ENCODE results near the gene LRCH3. TPM values are rescaled to one million over a fixed set of nuclear protein-coding genes. Genes with fewer than 3 reads are reported as not detected.
"Not testable (repeated sequence)": the region's sequence is repeated elsewhere in the genome, so short reads cannot be mapped to it uniquely, and the experiment has no call there.

LRCH3 gene
- total and polyA plus RNA-seq, 2 experiments from 2014 or later: 20.9 to 24.1 TPM

DNA sequence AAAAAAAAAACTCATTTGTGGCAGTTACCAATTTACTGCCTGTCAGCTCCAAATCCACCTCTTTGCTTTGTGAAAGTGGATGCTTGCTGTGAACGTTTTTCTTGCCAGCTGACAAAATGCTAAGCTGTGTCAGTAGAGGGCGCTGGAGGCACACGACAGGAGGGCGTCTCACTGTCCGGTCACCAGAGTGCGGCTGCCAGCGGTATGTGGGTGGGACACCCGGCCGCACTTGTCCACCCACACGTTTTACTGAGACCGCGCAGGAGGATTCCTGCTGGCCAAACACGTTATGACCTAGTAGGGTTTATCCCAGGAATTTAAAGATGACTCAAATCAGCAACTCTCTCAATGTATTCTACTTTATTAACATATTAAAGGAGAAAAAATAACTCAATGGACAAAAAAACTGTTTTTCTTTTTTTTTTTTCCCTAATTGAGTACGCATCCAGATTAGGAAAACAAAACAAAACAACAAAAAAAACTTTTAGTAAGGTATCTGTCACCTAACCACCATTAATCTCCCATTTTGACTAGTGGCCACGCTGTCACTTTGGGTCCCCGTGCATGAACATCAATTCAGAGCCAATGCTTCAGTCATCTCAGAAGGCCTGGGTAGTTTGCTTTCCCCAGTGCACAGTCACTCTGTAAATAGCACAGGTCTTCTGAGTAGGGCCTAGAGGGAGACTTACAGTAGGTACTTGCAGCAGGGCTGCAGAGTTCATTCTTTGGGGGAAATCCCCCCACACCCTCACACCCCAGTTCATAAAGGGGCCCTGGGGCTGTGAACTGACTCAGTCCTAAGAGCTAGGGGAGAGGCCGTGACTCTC, 115.2 kb downstream of the LRCH3 start:
- peak; percentile 98 for DNase-seq
- TF ChIP-seq EZH2 (IDR thresholded peaks at IDR 0.05; ENCODE audit: insufficient read depth, poor library complexity, severe bottlenecking) (no peak), EZH2phosphoT487 (IDR thresholded peaks at IDR 0.05; ENCODE audit: insufficient read depth, low read depth) (no peak)
- no peaks in the 10 kb centered on the region for H4K20me1 ChIP-seq (ENCODE audit: insufficient read depth)
- H3K9me3 ChIP-seq (ENCODE audit: low read depth): no peaks in the 10 kb centered on the region
- in situ Hi-C loops (cut with MboI): no loop called here
- H3K9me2 ChIP-seq (ENCODE audit: insufficient read depth): no peaks in the 10 kb centered on the region
- no peak overlapping the region for H3K4me3 ChIP-seq
- H3K4me2 ChIP-seq (ENCODE audit: unreplicated experiment): peak overlapping the region; percentile 56
- peaks cover 44% of the 10 kb centered on the region for H3F3A ChIP-seq (ENCODE audit: insufficient read depth)
- H2AFZ ChIP-seq: no peak overlapping the region; the same call in 1 of the 2 replicates
- peaks cover 26% of the 10 kb centered on the region for H3K4me1 ChIP-seq (ENCODE audit: insufficient read depth)
- no peaks in the 10 kb centered on the region for H3K79me2 ChIP-seq (ENCODE audit: insufficient read depth)
- no peaks in the 10 kb centered on the region for H3K27me3 ChIP-seq (replicated peaks; ENCODE audit: insufficient read depth)
- peak overlapping the region; percentile 67 for H3K27ac ChIP-seq
- H3K36me3 ChIP-seq (ENCODE audit: low read depth): no peaks in the 10 kb centered on the region
- 9% methylated on average over 17 of the region's 17 CpGs for WGBS, 2 experiments (ENCODE audit: low coverage in 1 of 2, low lambda C conversion rate in 2 of 2, missing lambda C conversion rate in 2 of 2)
- peak overlapping the region; percentile 45 for H3K9ac ChIP-seq

DNA sequence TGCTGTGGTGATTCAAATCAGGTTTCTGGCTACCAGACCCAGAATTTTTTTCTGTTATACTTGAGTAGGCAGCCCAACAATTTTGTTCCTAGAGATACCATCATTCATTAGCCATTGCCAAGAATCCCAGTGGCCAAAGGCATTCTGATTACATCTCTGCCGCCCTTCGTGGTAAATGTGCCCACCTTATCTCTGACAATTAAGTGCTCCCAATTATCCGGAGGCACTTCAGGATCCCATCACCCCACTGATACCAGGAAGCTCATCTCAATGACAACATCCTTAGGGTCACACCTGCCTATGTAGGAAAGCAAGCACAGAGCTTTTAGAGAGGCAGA, 115.8 kb downstream of the LRCH3 start:
- peak; percentile 77 for DNase-seq
- Histone ChIP-seq H3K9ac (no peak overlapping the region), H3K27ac (peak overlapping the region; percentile 67; the same call in 1 of the 2 replicates)

DNA sequence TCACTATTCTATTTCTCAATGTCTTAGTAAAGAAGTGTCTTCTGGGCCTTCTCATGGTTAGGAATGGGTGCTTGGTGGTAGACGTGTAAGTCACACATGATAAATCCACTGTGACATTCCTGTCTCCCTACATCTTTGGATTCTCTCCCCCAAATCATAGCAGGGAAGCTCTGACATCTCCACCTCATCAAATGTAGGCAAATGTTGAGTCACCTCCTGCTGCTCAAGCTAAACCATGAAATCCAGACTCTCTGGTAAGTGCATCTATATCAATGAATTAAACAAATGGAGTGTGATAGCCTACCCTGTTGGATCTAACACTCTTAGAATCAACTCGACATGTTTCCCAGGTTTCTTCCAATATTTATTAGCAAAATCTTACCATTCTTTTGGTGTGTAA, 116.1 kb downstream of the LRCH3 start:
- H3F3A ChIP-seq (ENCODE audit: insufficient read depth): peaks cover 44% of the 10 kb centered on the region
- H3K27me3 ChIP-seq (replicated peaks; ENCODE audit: insufficient read depth): no peaks in the 10 kb centered on the region
- H3K4me1 ChIP-seq (ENCODE audit: insufficient read depth): peaks cover 26% of the 10 kb centered on the region
- no peak overlapping the region for H3K4me2 ChIP-seq (ENCODE audit: unreplicated experiment)
- H3K27ac ChIP-seq: peak overlapping the region; percentile 67; the same call in 1 of the 2 replicates
- no peaks in the 10 kb centered on the region for H3K36me3 ChIP-seq (ENCODE audit: low read depth)
- H3K9me2 ChIP-seq (ENCODE audit: insufficient read depth): no peaks in the 10 kb centered on the region
- DNase-seq: peak; percentile 57
- in situ Hi-C loops (cut with MboI): no loop called here
- H3K79me2 ChIP-seq (ENCODE audit: insufficient read depth): no peaks in the 10 kb centered on the region
- TF ChIP-seq EZH2phosphoT487 (IDR thresholded peaks at IDR 0.05; ENCODE audit: insufficient read depth, low read depth) (no peak), EZH2 (IDR thresholded peaks at IDR 0.05; ENCODE audit: insufficient read depth, poor library complexity, severe bottlenecking) (no peak)
- H3K9ac ChIP-seq: no peak overlapping the region
- H3K9me3 ChIP-seq (ENCODE audit: low read depth): no peaks in the 10 kb centered on the region
- H3K4me3 ChIP-seq: no peak overlapping the region
- 60 to 71% methylated on average over 2 of the region's 2 CpGs for WGBS, 2 experiments (ENCODE audit: low coverage in 1 of 2, low lambda C conversion rate in 2 of 2, missing lambda C conversion rate in 2 of 2)
- no peaks in the 10 kb centered on the region for H4K20me1 ChIP-seq (ENCODE audit: insufficient read depth)
- no peak overlapping the region for H2AFZ ChIP-seq

More for the DNA sequence above, 115.8 kb downstream of the LRCH3 start:
- no peaks in the 10 kb centered on the region for H3K27me3 ChIP-seq (replicated peaks; ENCODE audit: insufficient read depth)
- H3K79me2 ChIP-seq (ENCODE audit: insufficient read depth): no peaks in the 10 kb centered on the region
- in situ Hi-C loops (cut with MboI): no loop called here
- H4K20me1 ChIP-seq (ENCODE audit: insufficient read depth): no peaks in the 10 kb centered on the region
- no peaks in the 10 kb centered on the region for H3K9me3 ChIP-seq (ENCODE audit: low read depth)
- 75 to 76% methylated on average over 3 of the region's 3 CpGs for WGBS, 2 experiments (ENCODE audit: low coverage in 1 of 2, low lambda C conversion rate in 2 of 2, missing lambda C conversion rate in 2 of 2)
- no peaks in the 10 kb centered on the region for H3K36me3 ChIP-seq (ENCODE audit: low read depth)
- no peaks in the 10 kb centered on the region for H3K9me2 ChIP-seq (ENCODE audit: insufficient read depth)
- H3K4me3 ChIP-seq: no peak overlapping the region
- H3K4me1 ChIP-seq (ENCODE audit: insufficient read depth): peaks cover 26% of the 10 kb centered on the region
- H3F3A ChIP-seq (ENCODE audit: insufficient read depth): peaks cover 44% of the 10 kb centered on the region
- H2AFZ ChIP-seq: no peak overlapping the region
- TF ChIP-seq EZH2 (IDR thresholded peaks at IDR 0.05; ENCODE audit: insufficient read depth, poor library complexity, severe bottlenecking) (no peak), EZH2phosphoT487 (IDR thresholded peaks at IDR 0.05; ENCODE audit: insufficient read depth, low read depth) (no peak)
- H3K4me2 ChIP-seq (ENCODE audit: unreplicated experiment): peak overlapping the region; percentile 56

DNA sequence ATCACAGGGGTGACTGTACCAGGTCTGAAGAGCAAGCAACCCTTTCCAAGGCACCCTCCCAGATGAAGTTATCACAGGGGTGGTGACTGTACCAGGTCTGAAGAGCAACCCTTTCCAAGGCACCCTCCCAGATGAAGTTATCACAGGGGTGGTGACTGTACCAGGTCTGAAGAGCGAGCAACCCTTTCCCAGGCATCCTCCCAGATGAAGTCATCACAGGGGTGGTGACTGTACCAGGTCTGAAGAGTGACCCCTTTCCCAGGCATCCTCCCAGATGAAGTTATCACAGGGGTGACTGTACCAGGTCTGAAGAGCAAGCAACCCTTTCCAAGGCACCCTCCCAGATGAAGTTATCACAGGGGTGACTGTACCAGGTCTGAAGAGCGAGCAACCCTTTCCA, 117.5 kb downstream of the LRCH3 start:
- H3K4me3 ChIP-seq; H3K79me2 ChIP-seq (ENCODE audit: insufficient read depth); H3K9me2 ChIP-seq (ENCODE audit: insufficient read depth); H3K9me3 ChIP-seq (ENCODE audit: low read depth); H3K27me3 ChIP-seq (replicated peaks; ENCODE audit: insufficient read depth); H4K20me1 ChIP-seq (ENCODE audit: insufficient read depth); in situ Hi-C loops (cut with MboI); H3K9ac ChIP-seq; H2AFZ ChIP-seq; H3K36me3 ChIP-seq (ENCODE audit: low read depth); H3K4me2 ChIP-seq (ENCODE audit: unreplicated experiment): not testable (repeated sequence)
- H3K4me1 ChIP-seq (ENCODE audit: insufficient read depth): peaks cover 26% of the 10 kb centered on the region
- peak overlapping the region; percentile 9; the same call in 1 of the 2 replicates for H3K27ac ChIP-seq
- peaks cover 44% of the 10 kb centered on the region for H3F3A ChIP-seq (ENCODE audit: insufficient read depth)
- DNase-seq: peak; percentile 79
- 54 to 64% methylated on average over 2 of the region's 2 CpGs for WGBS, 2 experiments (ENCODE audit: low coverage in 1 of 2, low lambda C conversion rate in 2 of 2, missing lambda C conversion rate in 2 of 2)
